Small intestine (tissue), 7 donors: ENCODE results near the gene YIPF5. TPM values are rescaled to one million over a fixed set of nuclear protein-coding genes. Genes with fewer than 3 reads are reported as not detected.

Experiments
- DNase-seq, 2 donors: peaks; one replicate each; pipeline versions ENCODE4 v3.0.0 to v3.0.0-alpha.2; 2013
- FAIRE-seq: peaks from 2 replicates; lab custom pipeline; 2012; peaks lifted over from hg19 to GRCh38; lab: Jason Lieb, UNC
- H3K27ac ChIP-seq, 3 donors: one replicate each; pipeline ENCODE4 v1.5.1; 2013; ENCODE audit warnings: low read length in 2 of 3, mild to moderate bottlenecking in 2 of 3, control low read depth in 1 of 3, inconsistent platforms in 1 of 3, low read depth in 1 of 3, moderate library complexity in 1 of 3
- H3K27me3 ChIP-seq, 3 donors: one replicate each; pipeline ENCODE4 v1.6.1; 2013; ENCODE audit warnings: low read length in 3 of 3, inconsistent platforms in 1 of 3; ENCODE audit not compliant: control insufficient read depth in 3 of 3, insufficient read depth in 3 of 3
- H3K36me3 ChIP-seq, 3 donors: one replicate each; pipeline ENCODE4 v1.6.1; 2013; ENCODE audit warnings: low read length in 3 of 3, inconsistent platforms in 1 of 3, low read depth in 1 of 3, mild to moderate bottlenecking in 1 of 3, moderate library complexity in 1 of 3; ENCODE audit not compliant: control insufficient read depth in 3 of 3, insufficient read depth in 2 of 3
- H3K4me1 ChIP-seq, 3 donors: one replicate each; pipeline ENCODE4 v1.6.1; 2013; ENCODE audit warnings: low read length in 2 of 3, inconsistent platforms in 1 of 3, low read depth in 1 of 3, mild to moderate bottlenecking in 1 of 3, moderate library complexity in 1 of 3; ENCODE audit not compliant: control insufficient read depth in 3 of 3, insufficient read depth in 2 of 3
- H3K4me3 ChIP-seq, 3 donors: one replicate each; pipeline ENCODE4 v1.5.1; 2013; ENCODE audit warnings: low read length in 3 of 3, control low read depth in 1 of 3, inconsistent platforms in 1 of 3, low read depth in 1 of 3, mild to moderate bottlenecking in 1 of 3, moderate library complexity in 1 of 3
- H3K9me3 ChIP-seq, 2 donors: one replicate each; pipeline ENCODE4 v1.6.1; 2013; ENCODE audit warnings: low read depth in 1 of 2, low read length in 1 of 2; ENCODE audit not compliant: control insufficient read depth in 2 of 2, insufficient read depth in 1 of 2
- WGBS, 3 donors: extraction: QIAGEN DNeasy Blood & Tissue Kit; methylation state at CpG; one replicate each; pipeline ENCODE4 v1.1.7; 2013; 5-methylcytosine and 5-hydroxymethylcytosine counted together
- polyA plus RNA-seq, 4 donors: library from polyadenylated mRNA; stranded (reverse) in 3 of 4; unstranded in 1 of 4; fragments of 200-250 nt in 3 of 4; fragments of 120-200 nt in 1 of 4; gene quantifications; one replicate each; pipeline versions ENCODE4 v1.2.1 to v1.2.3, GENCODE V29; 2013
- donor health status: healthy with polysubstance abuse.
- donor health status: control.
- donor health status: control.
- donor health status: Bipolar disorder and iron deficiency.
- donor health status: healthy.

Gene YIPF5
- polyA plus RNA-seq, 4 donors: 16.1 to 53.2 (median 19.6) TPM

GRCh38 chr5:144131261-144131660 is 39.2 kb downstream of the YIPF5 start:
- FAIRE-seq (no peak), DNase-seq (no peak)
- Histone ChIP-seq H3K27me3 (peaks cover 0 to 3% (median 0%) of the 10 kb centered on the region in 3 donors), H3K9me3 (peaks cover 0 to 4% of the 10 kb centered on the region in 2 donors), H3K4me3 (no peak overlapping the region), H3K27ac (no peak overlapping the region), H3K36me3 (no peaks in the 10 kb centered on the region), H3K4me1 (no peaks in the 10 kb centered on the region)
- WGBS, 3 donors: 72 to 80% (median 74%) methylated on average over 4 of the region's 4 CpGs

- H3K9me3 ChIP-seq: peaks cover 0 to 4% of the 10 kb centered on the region in 2 donors
- peaks cover 0 to 3% (median 0%) of the 10 kb centered on the region in 3 donors for H3K27me3 ChIP-seq
- no peaks in the 10 kb centered on the region for H3K36me3 ChIP-seq
- no peak overlapping the region for H3K4me3 ChIP-seq
- no peak overlapping the region for H3K27ac ChIP-seq
- H3K4me1 ChIP-seq: no peaks in the 10 kb centered on the region
- 78 to 89% (median 87%) methylated on average over 4 of the region's 4 CpGs for WGBS, 3 donors
- DNase-seq (no peak), FAIRE-seq (no peak)
Observed at GRCh38 chr5:144130306-144130705, 40.2 kb downstream of the YIPF5 start.

GRCh38 chr5:144128844-144129243 is 41.6 kb downstream of the YIPF5 start:
- Histone ChIP-seq H3K9me3 (peaks cover 0 to 4% of the 10 kb centered on the region in 2 donors), H3K36me3 (no peaks in the 10 kb centered on the region), H3K4me1 (no peaks in the 10 kb centered on the region), H3K27ac (no peak overlapping the region), H3K27me3 (no peaks in the 10 kb centered on the region), H3K4me3 (no peak overlapping the region)
- WGBS, 3 donors: 69 to 84% (median 81%) methylated on average over 4 of the region's 4 CpGs
- DNase-seq: no peak
- no peak for FAIRE-seq

DNA sequence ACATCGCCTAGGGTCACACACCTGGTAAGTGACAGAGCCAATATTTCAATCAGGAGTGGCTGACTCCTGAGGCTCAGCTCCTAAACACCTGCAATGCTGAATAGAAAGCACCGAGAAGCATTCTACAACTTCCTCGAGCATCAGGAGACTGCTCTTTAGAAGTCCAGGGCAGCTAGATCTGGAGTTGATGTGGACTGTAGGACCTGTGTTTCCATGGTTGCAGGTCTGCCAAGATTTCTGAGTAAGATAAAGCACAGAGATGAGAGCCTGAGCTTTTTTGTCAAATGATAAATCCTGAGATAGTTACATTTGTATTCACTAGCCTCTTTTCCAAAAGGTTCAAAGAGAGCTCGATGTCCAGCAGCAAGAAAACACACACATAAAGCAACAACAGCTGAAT is 43.8 kb downstream of the YIPF5 start:
- Histone ChIP-seq H3K4me3 (no peak overlapping the region), H3K4me1 (no peaks in the 10 kb centered on the region), H3K27me3 (no peaks in the 10 kb centered on the region), H3K36me3 (no peaks in the 10 kb centered on the region), H3K27ac (no peak overlapping the region), H3K9me3 (no peaks in the 10 kb centered on the region)
- FAIRE-seq: no peak
- WGBS, 3 donors: 75 to 88% (median 81%) methylated on average over 4 of the region's 4 CpGs
- no peak for DNase-seq

DNA sequence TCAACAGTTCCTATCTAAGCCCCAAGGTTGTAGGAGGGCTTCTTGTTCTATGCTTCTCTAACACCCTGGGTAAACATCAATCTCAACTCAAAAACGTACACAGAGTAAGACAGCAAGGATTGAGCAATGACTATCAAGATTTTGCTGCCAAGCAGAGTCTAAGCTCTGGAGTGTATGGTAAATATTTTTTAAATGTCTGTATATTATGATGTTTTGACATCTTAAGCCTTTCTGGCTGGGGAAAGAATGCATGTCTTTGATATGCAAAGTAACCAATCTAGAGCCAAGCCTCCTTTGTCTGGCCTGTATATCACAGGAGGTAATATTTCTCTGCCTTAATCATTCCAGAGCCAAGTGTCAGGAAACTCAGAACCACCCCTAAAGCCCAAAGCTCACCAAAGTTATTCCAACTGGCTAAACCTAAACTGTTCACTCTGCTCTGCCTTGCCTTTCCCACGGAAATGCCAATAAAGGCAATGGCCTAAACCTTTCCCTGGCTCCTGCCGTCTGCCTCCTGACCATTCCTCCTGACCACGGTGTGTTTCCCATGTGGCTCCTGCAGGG is 45.2 kb downstream of the YIPF5 start:
- 58 to 63% (median 58%) methylated on average over 4 of the region's 4 CpGs for WGBS, 3 donors
- H3K27me3 ChIP-seq: no peaks in the 10 kb centered on the region
- no peaks in the 10 kb centered on the region for H3K9me3 ChIP-seq
- H3K4me3 ChIP-seq: no peak overlapping the region
- no peaks in the 10 kb centered on the region for H3K36me3 ChIP-seq
- no peaks in the 10 kb centered on the region for H3K4me1 ChIP-seq
- no peak overlapping the region for H3K27ac ChIP-seq
- no peak for DNase-seq
- no peak for FAIRE-seq

DNA sequence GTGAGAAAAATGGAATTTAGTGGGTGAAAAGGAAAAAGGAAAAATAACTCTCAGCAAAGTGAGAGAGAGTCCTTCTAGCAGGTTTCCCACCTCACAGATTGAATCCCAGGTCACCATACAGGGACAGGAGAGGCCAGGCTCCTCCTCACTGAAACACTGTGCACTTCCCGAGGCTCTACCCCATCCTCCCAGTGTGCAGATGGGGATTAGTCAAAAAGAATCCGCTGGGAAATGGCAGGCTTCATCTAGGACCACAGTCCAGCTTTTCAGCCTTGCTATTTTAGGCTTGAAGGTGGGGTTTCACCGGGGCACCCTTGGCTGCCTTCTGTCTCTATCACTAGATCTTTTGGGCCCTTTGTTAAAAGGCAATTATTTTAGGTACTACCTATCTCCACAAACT is 47.8 kb downstream of the YIPF5 start:
- no peak overlapping the region for H3K4me3 ChIP-seq
- 79 to 82% (median 82%) methylated on average over 3 of the region's 3 CpGs for WGBS, 3 donors
- H3K27ac ChIP-seq: no peak overlapping the region
- FAIRE-seq (no peak), DNase-seq (no peak)
- H3K4me1 ChIP-seq: no peaks in the 10 kb centered on the region
- no peaks in the 10 kb centered on the region for H3K36me3 ChIP-seq
- H3K9me3 ChIP-seq: peaks cover 0 to 2% of the 10 kb centered on the region in 2 donors
- no peaks in the 10 kb centered on the region for H3K27me3 ChIP-seq

GRCh38 chr5:144122081-144122480 is 48.4 kb downstream of the YIPF5 start:
- Histone ChIP-seq H3K9me3 (peaks cover 0 to 2% of the 10 kb centered on the region in 2 donors), H3K27ac (no peak overlapping the region), H3K36me3 (no peaks in the 10 kb centered on the region), H3K4me1 (no peaks in the 10 kb centered on the region), H3K27me3 (no peaks in the 10 kb centered on the region), H3K4me3 (no peak overlapping the region)
- 53 to 66% (median 58%) methylated on average over 2 of the region's 2 CpGs for WGBS, 3 donors
- no peak for DNase-seq
- FAIRE-seq: no peak

GRCh38 chr5:144121577-144121976 is 48.9 kb downstream of the YIPF5 start:
- peaks cover 0 to 2% of the 10 kb centered on the region in 2 donors for H3K9me3 ChIP-seq
- H3K27ac ChIP-seq: no peak overlapping the region
- H3K36me3 ChIP-seq: no peaks in the 10 kb centered on the region
- no peaks in the 10 kb centered on the region for H3K27me3 ChIP-seq
- H3K4me1 ChIP-seq: no peaks in the 10 kb centered on the region
- no peak overlapping the region for H3K4me3 ChIP-seq
- FAIRE-seq (no peak), DNase-seq (no peak)
- WGBS, 3 donors: 81 to 100% (median 97%) methylated on average over 1 of the region's 1 CpG

DNA sequence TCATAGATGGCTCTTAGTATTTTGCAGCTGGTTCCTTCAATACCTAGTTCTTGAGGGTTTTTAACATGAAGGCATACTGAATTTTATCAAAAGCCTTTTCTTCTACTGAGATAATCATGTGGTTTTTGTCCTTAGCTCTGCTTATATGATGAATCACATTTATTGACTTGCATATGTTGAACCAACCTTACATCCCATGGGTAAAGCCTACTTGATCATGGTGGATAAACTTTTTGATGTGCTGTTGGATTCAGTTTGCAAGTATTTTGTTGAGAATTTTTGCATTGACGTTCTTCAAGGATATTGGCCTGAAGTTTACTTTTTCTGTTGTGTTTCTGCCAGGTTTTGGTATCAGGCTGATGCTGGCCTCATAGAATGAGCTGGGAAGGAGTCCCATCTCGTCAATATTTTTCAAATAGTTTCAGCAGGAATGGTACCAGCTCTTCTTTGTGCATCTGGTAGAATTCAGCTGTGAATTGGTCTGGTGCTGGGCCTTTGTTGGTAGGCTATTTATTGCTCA is 49.7 kb downstream of the YIPF5 start:
- Histone ChIP-seq H3K27me3 (no peaks in the 10 kb centered on the region), H3K9me3 (peaks cover 0 to 2% of the 10 kb centered on the region in 2 donors), H3K27ac (no peak overlapping the region), H3K4me1 (no peaks in the 10 kb centered on the region), H3K4me3 (no peak overlapping the region), H3K36me3 (no peaks in the 10 kb centered on the region)
- no peak for FAIRE-seq
- 54 to 72% (median 58%) methylated on average over 2 of the region's 2 CpGs for WGBS, 3 donors
- DNase-seq: no peak
